OCI-LY7 (cell line): ENCODE results near the gene KIFC1.

Experiments used
- EZH2phosphoT487 ChIP-seq: fragments of 200-600 bp; sonication (generic); IDR thresholded peaks from 2 replicates; pipeline ENCODE4 v1.6.1; 2018; ENCODE audit warnings: low read depth, borderline replicate concordance, mild to moderate bottlenecking, mixed run types, antibody characterized with exemption, low read length, moderate library complexity, mixed read lengths
- TF ChIP-seq, protein P1 (sequence below): fragments of 200-600 bp; sonication (generic); conservative IDR thresholded peaks from 2 replicates; pipeline ENCODE4 v1.5.1; 2014; ENCODE audit warnings: mild to moderate bottlenecking, antibody characterized with exemption, low read length, moderate library complexity, mixed read lengths

DNA sequence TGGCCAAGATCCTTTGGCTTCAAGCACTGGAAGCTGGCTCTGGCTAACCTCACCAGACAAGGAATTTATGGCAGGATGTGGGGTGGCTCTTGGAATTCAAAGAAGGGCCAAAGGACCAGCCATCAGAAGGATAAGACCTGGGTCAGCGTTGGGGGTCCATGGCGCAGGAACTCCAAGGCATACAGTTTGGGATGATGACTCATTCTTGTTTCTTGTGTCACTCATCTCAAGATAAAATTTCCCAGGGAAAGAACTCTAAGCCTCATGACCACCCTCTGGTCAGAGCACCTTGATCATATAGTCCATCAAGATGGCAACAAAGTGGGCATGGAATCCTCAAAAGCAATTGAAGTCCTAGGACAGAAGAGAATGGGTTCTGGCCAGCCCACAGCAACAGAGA, 67.6 kb downstream of the KIFC1 start:
- TF ChIP-seq, protein P1, sequence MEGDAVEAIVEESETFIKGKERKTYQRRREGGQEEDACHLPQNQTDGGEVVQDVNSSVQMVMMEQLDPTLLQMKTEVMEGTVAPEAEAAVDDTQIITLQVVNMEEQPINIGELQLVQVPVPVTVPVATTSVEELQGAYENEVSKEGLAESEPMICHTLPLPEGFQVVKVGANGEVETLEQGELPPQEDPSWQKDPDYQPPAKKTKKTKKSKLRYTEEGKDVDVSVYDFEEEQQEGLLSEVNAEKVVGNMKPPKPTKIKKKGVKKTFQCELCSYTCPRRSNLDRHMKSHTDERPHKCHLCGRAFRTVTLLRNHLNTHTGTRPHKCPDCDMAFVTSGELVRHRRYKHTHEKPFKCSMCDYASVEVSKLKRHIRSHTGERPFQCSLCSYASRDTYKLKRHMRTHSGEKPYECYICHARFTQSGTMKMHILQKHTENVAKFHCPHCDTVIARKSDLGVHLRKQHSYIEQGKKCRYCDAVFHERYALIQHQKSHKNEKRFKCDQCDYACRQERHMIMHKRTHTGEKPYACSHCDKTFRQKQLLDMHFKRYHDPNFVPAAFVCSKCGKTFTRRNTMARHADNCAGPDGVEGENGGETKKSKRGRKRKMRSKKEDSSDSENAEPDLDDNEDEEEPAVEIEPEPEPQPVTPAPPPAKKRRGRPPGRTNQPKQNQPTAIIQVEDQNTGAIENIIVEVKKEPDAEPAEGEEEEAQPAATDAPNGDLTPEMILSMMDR = no peak
- TF ChIP-seq EZH2phosphoT487 = no peak
